GM21526 (cell line): ENCODE data around the gene DOCK2.

ENCODE experiments used
- ATAC-seq: cut with Tn5 transposase; IDR thresholded peaks from one replicate; pipeline ENCODE4 v1.9.1; 2021; ENCODE audit warnings: moderate library complexity; ENCODE audit not compliant: unreplicated experiment, low FRiP score

DOCK2 gene

DNA sequence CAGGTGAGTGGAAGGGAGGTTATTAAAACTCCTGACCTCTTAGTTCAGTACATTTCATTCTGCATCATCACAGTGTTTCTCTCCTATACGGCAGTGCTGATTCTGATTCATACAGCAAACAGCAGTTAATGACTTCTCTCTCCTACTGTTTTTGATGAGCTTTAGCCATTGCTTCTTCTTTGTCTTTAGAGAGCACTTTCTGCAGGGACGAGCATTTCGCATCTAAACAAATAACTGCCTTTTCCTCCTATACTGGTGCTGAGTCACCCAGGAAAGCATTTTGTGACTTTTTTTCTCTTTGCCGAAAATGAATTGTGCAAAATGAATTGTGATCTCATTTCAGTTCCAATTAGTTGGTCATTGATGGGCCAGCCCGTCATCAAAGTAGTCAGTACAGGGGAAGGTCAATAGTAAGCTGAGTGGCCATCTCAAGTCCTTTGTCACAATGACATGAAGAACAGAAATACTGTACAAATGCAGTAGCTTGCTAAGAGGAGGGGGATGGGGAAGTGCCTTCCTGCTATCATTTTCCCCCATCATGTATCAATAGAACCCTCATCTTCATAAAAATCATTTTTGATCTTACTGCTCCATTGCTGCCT, 244.7 kb downstream of the DOCK2 start:
- no peak for ATAC-seq

GRCh38 chr5:169886033-169886432, 249.0 kb downstream of the DOCK2 start:
- no peak for ATAC-seq

- no peak for ATAC-seq
These were observed 249.6 kb downstream of the DOCK2 start for GRCh38 chr5:169886677-169887076.

- ATAC-seq: no peak
These were observed 252.5 kb downstream of the DOCK2 start for GRCh38 chr5:169889572-169889971.

- ATAC-seq: no peak
These were observed 255.9 kb downstream of the DOCK2 start for GRCh38 chr5:169893010-169893409.

GRCh38 chr5:169893571-169893970, 256.5 kb downstream of the DOCK2 start:
- no peak for ATAC-seq

DNA sequence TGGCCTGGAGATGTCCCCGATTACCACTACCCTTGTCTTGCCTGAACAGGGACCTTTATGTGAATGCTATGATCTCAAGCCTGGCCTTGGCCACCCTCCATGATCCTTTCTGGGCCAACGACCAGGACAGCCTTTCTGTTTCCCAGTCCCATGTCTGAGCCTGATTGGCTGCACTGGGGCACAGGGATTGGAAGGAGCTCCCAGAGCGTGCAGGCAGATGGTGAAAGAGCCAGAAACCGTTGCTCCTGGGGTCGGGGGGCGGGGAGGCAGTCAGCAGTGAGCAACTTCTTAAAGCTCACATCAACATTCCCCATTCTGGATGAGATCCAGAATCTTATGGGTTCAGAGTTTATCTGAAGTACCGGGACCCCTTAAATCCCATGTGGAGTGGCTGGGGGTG, 258.9 kb downstream of the DOCK2 start:
- no peak for ATAC-seq

GRCh38 chr5:169897481-169897880, 260.4 kb downstream of the DOCK2 start:
- no peak for ATAC-seq

DNA sequence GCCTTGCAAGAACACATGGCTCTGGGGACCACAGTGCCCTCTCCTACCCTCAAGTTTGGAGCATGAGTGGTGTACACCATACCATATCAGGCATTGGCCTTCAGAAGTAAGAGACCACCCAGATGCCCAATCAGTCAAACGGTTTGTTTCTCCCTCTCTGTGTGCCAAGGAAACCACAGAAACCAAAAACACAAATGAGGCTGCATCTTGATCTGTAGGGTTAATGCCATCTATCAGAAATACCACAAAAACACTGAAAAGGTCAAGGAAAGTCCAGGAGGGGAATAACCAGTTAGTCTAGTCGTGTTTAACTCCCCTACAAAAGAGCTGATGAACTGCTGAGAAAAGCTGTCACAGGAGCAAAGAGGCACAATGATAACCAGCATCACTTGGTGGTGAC, 264.8 kb downstream of the DOCK2 start:
- ATAC-seq: no peak

- ATAC-seq: no peak
These were observed 267.0 kb downstream of the DOCK2 start for GRCh38 chr5:169904059-169904458.

DNA sequence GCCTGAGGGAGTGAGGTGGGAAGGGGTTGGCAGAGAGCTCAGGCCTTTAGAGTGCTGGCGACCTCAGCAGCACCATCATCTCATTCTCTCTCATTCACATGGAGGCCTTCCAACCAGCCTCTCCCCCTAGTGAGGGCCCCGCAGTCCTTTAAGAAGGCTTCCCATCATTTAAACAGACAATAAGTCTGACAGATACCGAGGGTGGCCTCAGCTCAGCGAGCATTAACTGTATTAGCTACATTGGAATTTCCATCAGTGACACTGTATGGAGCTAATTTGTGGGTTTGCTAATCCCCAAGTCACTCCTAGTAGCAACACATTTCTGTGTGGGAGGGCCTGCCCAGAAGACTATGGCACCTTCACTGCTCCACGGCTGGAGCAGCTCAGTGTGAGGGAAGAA, 267.4 kb downstream of the DOCK2 start:
- ATAC-seq: no peak

DNA sequence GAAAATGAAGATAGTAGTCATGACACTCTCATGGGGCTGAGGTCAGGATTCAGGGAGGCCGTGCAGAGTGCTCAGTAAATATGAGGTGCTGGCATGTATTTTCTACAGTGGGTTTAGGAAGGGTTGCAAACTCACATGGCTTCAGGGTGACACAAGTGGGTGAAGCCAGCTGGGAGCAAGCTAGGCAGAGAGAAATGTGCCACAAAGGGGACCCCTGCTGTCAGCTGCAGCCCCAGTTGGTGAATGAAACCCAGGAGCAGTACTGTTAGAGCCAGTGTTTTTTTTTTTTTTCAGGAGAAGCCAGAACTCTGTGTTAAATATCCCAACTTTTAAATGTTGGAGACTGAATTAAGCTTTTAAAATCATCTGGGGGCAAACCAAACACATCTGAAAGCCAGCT, 267.9 kb downstream of the DOCK2 start:
- no peak for ATAC-seq

GRCh38 chr5:169906745-169907649, 269.9 kb downstream of the DOCK2 start:
- no peak for ATAC-seq

DNA sequence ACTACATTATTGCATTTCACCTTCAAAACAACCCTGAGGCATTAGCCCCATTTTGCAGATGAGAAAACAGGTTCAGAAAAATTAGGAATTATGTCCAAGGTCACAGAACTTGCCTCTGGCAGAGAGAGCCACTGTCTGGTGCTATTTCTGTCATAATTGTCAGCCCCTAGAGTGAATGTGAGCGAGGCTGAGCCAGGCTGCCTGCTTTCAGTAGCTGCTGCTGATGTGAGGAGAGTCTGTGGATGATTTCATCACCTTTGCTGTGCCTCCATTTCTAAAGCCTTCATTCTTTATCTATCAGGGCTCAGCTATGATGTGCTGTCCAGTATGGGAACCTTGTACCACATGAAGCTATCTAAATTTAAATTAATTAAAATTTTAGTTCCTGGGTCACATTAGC, 271.8 kb downstream of the DOCK2 start:
- no peak for ATAC-seq

DNA sequence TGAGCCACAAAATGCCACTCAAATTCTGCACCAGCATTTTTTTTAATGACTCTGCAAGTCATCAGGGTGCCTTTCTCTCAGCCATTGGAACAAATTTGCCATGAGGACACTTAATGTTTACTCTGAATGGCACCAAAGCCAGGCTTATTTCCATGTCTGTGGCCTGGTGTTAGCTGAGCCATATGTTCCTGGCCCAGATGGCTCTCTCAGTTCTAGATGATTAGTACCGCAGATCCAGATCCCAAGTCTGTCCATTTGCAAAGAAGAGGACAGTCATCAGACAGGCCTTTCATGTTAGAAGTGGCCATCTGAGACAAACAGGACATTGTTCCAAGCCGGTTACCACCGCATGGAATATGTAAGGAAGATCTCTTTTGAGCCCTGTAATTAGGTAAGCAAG, 272.9 kb downstream of the DOCK2 start:
- ATAC-seq: no peak

DNA sequence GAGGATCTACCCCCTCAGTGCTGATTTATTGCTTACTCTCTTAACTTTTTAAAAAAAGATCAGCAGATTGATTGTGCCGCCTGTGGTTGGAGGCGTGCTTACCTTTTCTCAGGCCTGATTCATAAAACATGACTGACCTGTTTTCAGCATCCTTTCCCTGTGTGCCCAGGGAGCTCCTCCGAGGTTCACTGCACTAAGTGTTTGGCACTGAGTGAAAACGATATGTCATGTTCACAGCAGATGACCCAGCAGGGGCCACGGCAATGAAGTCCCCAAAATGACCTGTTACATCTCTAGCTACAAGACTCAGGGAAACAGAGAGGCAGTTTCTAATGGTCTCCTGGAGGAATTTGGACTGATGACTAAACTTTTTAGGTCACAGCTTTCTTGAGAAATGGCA, 273.3 kb downstream of the DOCK2 start:
- ATAC-seq: no peak

- ATAC-seq: no peak
These were observed 274.6 kb downstream of the DOCK2 start for GRCh38 chr5:169911448-169912212.

GRCh38 chr5:169913479-169913878, 276.4 kb downstream of the DOCK2 start:
- no peak for ATAC-seq

- ATAC-seq: no peak
These were observed 277.7 kb downstream of the DOCK2 start for GRCh38 chr5:169914766-169915165.

DNA sequence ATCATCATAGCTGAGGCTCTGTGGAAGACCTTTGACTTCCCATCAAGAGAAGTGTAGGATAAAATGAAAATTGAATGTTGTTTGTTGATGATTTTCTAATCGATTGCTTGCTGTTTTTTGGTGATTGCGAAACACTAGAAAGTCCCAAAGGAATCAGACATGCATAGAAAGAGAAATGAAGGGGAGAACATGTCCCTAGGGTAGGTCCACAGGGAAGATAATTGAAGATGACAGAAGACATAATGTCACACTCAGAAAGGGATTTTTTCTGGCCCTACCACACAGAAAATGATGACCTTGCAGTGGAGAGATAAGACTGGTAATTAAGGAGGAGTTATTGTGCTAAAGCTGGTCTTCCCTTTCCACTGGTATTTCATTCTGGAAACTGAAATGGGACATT, 280.4 kb downstream of the DOCK2 start:
- no peak for ATAC-seq

DNA sequence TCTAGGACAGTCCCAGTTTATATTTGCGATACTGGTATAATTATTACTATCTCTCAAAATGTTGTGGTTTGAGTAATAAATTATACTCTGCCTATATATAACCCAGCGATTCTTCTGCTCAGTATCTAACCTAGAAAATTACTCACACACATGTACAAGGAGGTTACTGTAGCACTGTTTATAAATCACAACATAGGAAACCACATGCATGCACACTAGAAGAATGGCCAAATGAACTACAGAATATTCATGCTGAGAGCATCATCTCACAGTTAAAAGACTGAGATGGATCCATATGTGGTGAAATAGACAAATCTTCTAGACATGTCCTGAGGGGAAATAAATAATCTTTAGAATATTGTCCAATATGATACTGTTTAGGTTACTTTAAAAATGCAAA, 281.2 kb downstream of the DOCK2 start:
- no peak for ATAC-seq
